GM18517 (cell line): ENCODE results near the gene VWF.

Experiments used
- ATAC-seq: cut with Tn5 transposase; IDR thresholded peaks from one replicate; pipeline ENCODE4 v1.9.1; 2021; ENCODE audit warnings: mild to moderate bottlenecking, moderate library complexity; ENCODE audit not compliant: unreplicated experiment

The VWF gene

GRCh38 chr12:6062757-6063735, 61.4 kb downstream of the VWF start:
- no peak for ATAC-seq

GRCh38 chr12:6062395-6062756, 62.1 kb downstream of the VWF start:
- no peak for ATAC-seq

GRCh38 chr12:6061660-6062059, 62.8 kb downstream of the VWF start:
- no peak for ATAC-seq

GRCh38 chr12:6059860-6060565, 64.5 kb downstream of the VWF start:
- ATAC-seq = no peak

- no peak for ATAC-seq
These were observed 65.2 kb downstream of the VWF start for GRCh38 chr12:6059221-6059620.

- ATAC-seq = no peak
These were observed 65.8 kb downstream of the VWF start for GRCh38 chr12:6058481-6059161.

- no peak for ATAC-seq
These were observed 66.8 kb downstream of the VWF start for GRCh38 chr12:6057700-6058099.

- ATAC-seq = no peak
These were observed 67.8 kb downstream of the VWF start for GRCh38 chr12:6056406-6057240.

GRCh38 chr12:6053541-6053940, 70.9 kb downstream of the VWF start:
- no peak for ATAC-seq

- no peak for ATAC-seq
These were observed 71.5 kb downstream of the VWF start for GRCh38 chr12:6052940-6053329.

GRCh38 chr12:6052206-6052939, 72.1 kb downstream of the VWF start:
- ATAC-seq = no peak

- no peak for ATAC-seq
These were observed 74.5 kb downstream of the VWF start for GRCh38 chr12:6049992-6050391.

- no peak for ATAC-seq
These were observed 74.9 kb downstream of the VWF start for GRCh38 chr12:6049587-6049986.

GRCh38 chr12:6047249-6048237, 76.9 kb downstream of the VWF start:
- no peak for ATAC-seq

GRCh38 chr12:6046511-6047180, 77.8 kb downstream of the VWF start:
- no peak for ATAC-seq

GRCh38 chr12:6045438-6045837, 79.0 kb downstream of the VWF start:
- ATAC-seq = no peak

GRCh38 chr12:6044082-6044481, 80.4 kb downstream of the VWF start:
- ATAC-seq = no peak

GRCh38 chr12:6042446-6042845, 82.0 kb downstream of the VWF start:
- no peak for ATAC-seq
